Thoracic aorta (tissue), 2 donors: ENCODE data around the gene CAMK1D. TPM values are rescaled to one million over a fixed set of nuclear protein-coding genes. Genes with fewer than 3 reads are reported as not detected.
"Not testable (repeated sequence)": the region's sequence is repeated elsewhere in the genome, so short reads cannot be mapped to it uniquely, and the experiment has no call there.

Experiments used
- ATAC-seq: fragments of 150-250 bp; one replicate; pipeline ENCODE4 v1.8.0; 2017; ENCODE audit warnings: low read depth; ENCODE audit not compliant: insufficient number of reproducible peaks, low FRiP score
- DNase-seq: peaks from one replicate; pipeline ENCODE4 v3.0.0-alpha.2; 2020; ENCODE audit warnings: low spot score
- H3K27ac ChIP-seq, 2 donors: fragments of 200-600 bp; sonication (generic); 1 replicate in 1 of 2; 2 replicates in 1 of 2; pipeline ENCODE4 v1.5.1; 2016; ENCODE audit warnings: mild to moderate bottlenecking in 2 of 2, moderate library complexity in 2 of 2
- H3K27me3 ChIP-seq: fragments of 200-600 bp; sonication (generic); replicated peaks from 2 replicates; pipeline ENCODE4 v1.6.0; 2016; ENCODE audit warnings: mild to moderate bottlenecking; ENCODE audit not compliant: insufficient read depth
- H3K36me3 ChIP-seq: fragments of 200-600 bp; sonication (generic); one replicate; pipeline ENCODE4 v1.5.1; 2016
- H3K4me1 ChIP-seq, 2 donors: fragments of 200-600 bp; sonication (generic); 1 replicate in 1 of 2; 2 replicates in 1 of 2; pipeline versions ENCODE4 v1.5.1 to v1.6.0; 2016; ENCODE audit warnings: low read depth in 2 of 2, mild to moderate bottlenecking in 1 of 2; ENCODE audit not compliant: control insufficient read depth in 1 of 2
- H3K4me3 ChIP-seq: fragments of 200-600 bp; sonication (generic); 2 replicates; pipeline ENCODE4 v1.5.1; 2016; ENCODE audit warnings: mild to moderate bottlenecking
- H3K9me3 ChIP-seq: fragments of 200-600 bp; sonication (generic); 2 replicates; pipeline ENCODE4 v1.5.1; 2016
- total RNA-seq, 2 donors: library from RNA; depleted of rRNA; stranded (reverse); fragments of >200 nt; gene quantifications; one replicate each; pipeline versions ENCODE4 v1.1.0 to v1.2.3, GENCODE V29; 2016
- TF ChIP-seq, protein P1 (sequence below): fragments of 200-600 bp; sonication (generic); IDR thresholded peaks from one replicate; pipeline ENCODE4 v1.5.1; 2019; ENCODE audit warnings: antibody characterized with exemption

CAMK1D gene
- total RNA-seq, 2 donors from 2014 or later, result 8.7 to 11.2 TPM

DNA sequence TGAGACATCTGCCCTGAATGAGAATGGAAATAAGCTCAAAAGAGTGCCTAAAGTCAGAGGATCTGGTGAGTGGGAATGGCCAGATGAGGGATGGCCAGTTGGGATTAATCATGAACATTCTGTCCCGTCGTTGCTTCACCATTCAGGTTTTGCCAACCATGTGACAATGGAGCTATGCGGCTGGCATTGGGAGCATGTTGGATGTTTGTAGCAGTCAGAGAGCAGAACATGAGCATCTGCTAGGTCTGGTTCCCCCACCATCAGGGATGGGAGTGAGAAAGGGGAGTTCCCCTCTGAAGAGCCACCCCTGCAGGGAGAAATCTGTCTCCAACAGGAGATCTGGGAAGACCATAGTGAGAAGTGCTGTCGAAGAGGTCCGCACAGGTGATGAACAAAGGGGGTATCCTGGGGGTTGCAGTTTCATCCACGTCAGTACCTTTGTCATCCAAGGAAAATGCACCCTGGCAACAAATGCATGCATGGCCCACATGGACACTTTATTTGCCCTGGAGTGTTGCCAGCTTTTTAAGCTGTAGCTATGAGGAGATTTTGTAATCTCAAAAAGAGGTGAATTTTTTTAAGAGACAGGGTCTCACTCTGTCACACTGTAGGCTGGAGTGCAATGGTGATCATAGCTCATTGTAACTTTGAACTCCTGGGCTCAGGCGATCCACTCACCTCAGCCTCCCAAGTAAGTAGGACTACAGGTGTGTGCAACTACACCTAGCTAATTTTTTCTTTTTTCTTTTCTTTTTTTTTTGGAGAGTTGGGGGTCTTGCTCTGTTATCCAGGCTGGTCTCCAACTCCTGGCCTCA is 190.2 kb downstream of the CAMK1D start:
- no peak for ATAC-seq
- TF ChIP-seq, protein P1, sequence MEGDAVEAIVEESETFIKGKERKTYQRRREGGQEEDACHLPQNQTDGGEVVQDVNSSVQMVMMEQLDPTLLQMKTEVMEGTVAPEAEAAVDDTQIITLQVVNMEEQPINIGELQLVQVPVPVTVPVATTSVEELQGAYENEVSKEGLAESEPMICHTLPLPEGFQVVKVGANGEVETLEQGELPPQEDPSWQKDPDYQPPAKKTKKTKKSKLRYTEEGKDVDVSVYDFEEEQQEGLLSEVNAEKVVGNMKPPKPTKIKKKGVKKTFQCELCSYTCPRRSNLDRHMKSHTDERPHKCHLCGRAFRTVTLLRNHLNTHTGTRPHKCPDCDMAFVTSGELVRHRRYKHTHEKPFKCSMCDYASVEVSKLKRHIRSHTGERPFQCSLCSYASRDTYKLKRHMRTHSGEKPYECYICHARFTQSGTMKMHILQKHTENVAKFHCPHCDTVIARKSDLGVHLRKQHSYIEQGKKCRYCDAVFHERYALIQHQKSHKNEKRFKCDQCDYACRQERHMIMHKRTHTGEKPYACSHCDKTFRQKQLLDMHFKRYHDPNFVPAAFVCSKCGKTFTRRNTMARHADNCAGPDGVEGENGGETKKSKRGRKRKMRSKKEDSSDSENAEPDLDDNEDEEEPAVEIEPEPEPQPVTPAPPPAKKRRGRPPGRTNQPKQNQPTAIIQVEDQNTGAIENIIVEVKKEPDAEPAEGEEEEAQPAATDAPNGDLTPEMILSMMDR, result no peak
- Histone ChIP-seq H3K4me3 (no peak overlapping the region), H3K27me3 (no peaks in the 10 kb centered on the region), H3K9me3 (no peaks in the 10 kb centered on the region), H3K27ac (no peak overlapping the region), H3K4me1 (no peaks in the 10 kb centered on the region), H3K36me3 (no peaks in the 10 kb centered on the region)
- no peak for DNase-seq

GRCh38 chr10:12540341-12540781 is 191.0 kb downstream of the CAMK1D start:
- no peak for DNase-seq
- ATAC-seq, result no peak
- Histone ChIP-seq H3K27me3 (no peaks in the 10 kb centered on the region), H3K27ac (no peak overlapping the region), H3K36me3 (no peaks in the 10 kb centered on the region), H3K4me3 (no peak overlapping the region), H3K4me1 (no peaks in the 10 kb centered on the region), H3K9me3 (no peaks in the 10 kb centered on the region)
- TF ChIP-seq, protein P1, result no peak

DNA sequence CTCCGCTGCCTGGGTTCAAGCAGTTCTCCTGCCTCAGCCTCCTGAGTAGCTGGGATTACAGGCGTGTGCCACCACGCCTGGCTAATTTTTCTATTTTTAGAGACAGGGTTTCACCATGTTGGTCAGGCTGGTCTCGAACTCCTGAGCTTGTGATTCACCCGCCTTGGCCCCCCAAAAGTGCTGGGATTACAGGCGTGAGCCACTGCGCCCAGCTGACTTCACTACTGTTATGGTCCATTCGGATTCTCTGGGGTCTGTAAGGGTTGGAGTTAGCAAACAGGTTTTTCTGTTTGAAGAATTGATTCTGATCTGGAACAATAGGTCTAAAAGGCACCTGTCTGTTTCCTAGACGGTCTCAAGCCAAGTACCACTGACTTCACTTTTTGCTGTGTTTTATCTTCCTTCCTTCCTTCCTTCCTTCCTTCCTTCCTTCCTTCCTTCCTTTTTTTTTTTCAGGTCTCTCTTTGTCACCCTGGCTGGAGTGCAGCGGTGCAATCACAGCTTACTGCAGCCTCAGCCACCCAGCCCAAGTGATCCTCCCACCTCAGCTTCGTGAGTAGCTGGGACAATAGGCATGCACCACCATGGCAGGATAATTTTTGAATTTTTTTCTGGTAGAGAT is 192.2 kb downstream of the CAMK1D start:
- TF ChIP-seq, protein P1, result no peak
- ATAC-seq, result no peak

DNA sequence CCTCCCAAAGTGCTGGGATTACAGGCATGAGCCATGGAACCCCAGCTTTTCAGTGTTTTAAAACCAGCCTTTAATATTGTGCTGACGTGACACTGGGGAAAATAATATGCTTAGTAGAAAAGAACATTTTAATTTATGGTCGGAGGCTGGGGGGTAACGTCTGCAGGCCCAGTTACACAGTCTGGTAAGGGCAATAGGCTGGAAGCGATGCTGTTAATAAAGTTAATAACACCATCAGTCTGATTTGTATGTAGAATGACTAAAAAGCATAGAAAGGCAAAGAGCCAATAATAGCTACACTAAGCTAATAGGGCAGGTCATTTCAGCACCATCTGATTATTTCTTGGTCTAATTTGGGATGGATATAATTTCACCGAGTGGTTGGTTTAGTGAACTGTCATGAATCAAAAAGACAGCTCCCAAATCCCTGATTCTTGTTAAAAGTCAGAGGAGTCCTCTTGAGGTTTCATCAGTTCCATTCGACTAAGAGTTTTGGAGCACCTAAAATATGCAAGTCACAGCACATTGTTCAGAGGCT is 192.9 kb downstream of the CAMK1D start:
- no peak for ATAC-seq
- H3K4me1 ChIP-seq, result no peaks in the 10 kb centered on the region

More for the DNA sequence above, 192.2 kb downstream of the CAMK1D start:
- Histone ChIP-seq H3K9me3 (no peaks in the 10 kb centered on the region), H3K27me3 (no peaks in the 10 kb centered on the region), H3K36me3 (no peaks in the 10 kb centered on the region), H3K27ac (no peak overlapping the region), H3K4me3 (no peak overlapping the region), H3K4me1 (no peaks in the 10 kb centered on the region)
- no peak for DNase-seq

GRCh38 chr10:12543589-12543988 is 194.2 kb downstream of the CAMK1D start:
- Histone ChIP-seq H3K36me3 (no peaks in the 10 kb centered on the region), H3K27ac (no peak overlapping the region), H3K4me3 (no peak overlapping the region), H3K9me3 (no peaks in the 10 kb centered on the region), H3K27me3 (no peaks in the 10 kb centered on the region), H3K4me1 (no peaks in the 10 kb centered on the region)
- ATAC-seq (no peak), DNase-seq (no peak)
- TF ChIP-seq, protein P1, result no peak

More for the DNA sequence above, 192.9 kb downstream of the CAMK1D start:
- Histone ChIP-seq H3K27ac (no peak overlapping the region), H3K4me3 (no peak overlapping the region), H3K9me3 (no peaks in the 10 kb centered on the region), H3K36me3 (no peaks in the 10 kb centered on the region), H3K27me3 (no peaks in the 10 kb centered on the region)
- no peak for DNase-seq
- TF ChIP-seq, protein P1, result no peak

DNA sequence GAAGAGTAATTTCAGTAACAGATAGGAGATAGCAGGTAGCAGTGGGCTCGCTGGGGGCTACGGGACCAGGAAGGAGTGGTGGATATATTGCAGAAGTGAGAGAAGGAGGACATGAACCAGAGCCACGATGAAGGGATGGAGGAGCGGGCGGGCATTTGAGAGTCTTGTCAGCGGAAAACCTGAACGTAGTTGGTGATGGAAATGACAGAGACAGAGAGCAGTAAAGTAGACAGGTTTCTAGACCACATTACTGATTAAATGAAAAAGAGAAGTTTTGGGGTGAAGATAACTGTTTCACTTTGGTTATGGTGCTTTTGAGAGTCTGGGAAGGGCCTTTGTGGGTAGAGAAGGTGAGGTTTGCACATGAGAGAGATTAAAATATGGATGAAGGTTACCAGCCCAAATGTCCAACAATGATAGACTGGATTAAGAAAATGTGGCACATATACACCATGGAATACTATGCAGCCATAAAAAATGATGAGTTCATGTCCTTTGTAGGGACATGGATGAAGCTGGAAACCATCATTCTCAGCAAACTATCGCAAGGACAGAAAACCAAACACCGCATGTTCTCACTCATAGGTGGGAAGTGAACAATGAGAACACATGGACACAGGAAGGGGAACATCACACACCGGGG is 196.9 kb downstream of the CAMK1D start:
- not testable (repeated sequence) for ATAC-seq

More for the DNA sequence above, 196.9 kb downstream of the CAMK1D start:
- H3K4me1 ChIP-seq, H3K27me3 ChIP-seq, DNase-seq, H3K4me3 ChIP-seq, H3K27ac ChIP-seq, H3K9me3 ChIP-seq, H3K36me3 ChIP-seq: not testable (repeated sequence)
